CD4-positive, alpha-beta T cell treated with Interleukin-2 at 100 ng/mL for 4 hours (primary cell): ENCODE measurements around the gene BPIFA3.

ENCODE experiments used
- DNase-seq: peaks from one replicate; pipeline ENCODE4 v3.0.0-alpha.2; 2020; ENCODE audit warnings: low spot score

BPIFA3 gene

DNA sequence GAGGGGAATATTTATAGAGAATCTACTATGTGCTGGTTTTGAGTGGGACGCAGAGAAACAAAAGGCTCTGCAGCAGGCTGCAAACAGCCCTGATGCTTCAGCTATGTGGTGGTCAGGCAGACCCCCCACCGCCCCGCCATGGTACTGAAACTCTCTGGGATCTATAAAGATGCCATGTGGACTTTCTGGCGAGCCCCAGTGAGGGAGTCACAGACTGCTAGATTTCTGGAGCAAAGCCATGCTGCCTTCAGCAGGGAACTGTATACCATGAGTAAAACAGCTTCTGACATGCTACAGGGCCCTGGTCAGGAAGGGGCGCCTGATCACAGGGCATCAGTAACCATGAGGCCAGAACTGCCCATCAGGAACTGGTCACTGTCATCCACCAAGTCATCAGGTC lies 46.6 kb downstream of the BPIFA3 start:
- no peak for DNase-seq

DNA sequence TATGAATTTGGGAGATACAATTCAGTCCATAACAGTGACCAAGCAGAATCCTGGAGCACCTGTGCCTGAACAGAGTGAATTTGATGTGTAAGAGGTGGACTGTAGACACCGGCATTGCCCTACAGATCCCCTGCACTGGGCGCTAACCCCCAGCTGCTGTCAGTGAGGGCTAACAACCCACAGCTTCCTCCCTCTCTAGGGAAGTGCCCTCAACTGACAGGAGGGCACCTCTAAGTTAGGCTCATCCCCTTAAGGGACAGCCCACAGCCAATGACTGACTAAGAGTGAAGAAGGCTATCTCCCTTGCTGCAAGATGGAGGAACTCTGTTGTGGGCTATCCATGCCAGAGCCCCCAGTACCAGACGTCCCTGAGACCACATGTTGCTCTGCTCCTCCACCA lies 50.5 kb downstream of the BPIFA3 start:
- DNase-seq, result no peak

DNA sequence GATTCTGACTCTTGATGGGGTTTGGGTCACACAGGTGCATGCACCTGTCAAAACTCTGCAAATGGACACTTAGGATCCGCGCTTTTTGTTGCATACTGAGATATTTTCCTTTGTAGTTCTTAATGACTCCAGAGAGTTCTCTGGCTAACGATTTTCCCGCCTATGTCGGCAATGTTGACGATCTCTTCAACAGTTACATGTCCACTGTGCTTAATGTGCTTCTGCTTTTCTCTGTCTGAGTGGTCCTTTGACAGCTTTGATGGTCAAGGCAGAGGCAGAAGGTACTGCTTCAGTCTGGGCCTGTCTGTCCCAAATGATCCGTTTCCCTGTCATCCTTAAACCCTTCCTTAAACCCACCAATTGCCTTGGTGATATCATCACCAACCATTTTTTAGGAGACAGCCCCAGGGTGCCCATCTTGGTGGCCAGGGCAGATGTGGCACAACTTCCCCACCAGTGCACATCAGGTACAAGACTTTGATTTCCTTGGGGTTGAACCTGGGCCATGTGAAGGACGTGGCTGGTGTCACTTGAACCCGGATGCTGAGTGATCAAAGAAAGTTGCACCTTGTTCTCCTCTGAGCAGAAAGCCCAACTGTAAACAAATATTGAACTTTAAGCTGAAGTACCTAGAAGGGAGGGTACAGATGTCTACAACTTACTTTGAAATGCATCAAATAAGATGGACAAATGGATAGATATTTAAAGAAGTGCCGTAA lies 55.2 kb downstream of the BPIFA3 start:
- DNase-seq, result no peak

DNA sequence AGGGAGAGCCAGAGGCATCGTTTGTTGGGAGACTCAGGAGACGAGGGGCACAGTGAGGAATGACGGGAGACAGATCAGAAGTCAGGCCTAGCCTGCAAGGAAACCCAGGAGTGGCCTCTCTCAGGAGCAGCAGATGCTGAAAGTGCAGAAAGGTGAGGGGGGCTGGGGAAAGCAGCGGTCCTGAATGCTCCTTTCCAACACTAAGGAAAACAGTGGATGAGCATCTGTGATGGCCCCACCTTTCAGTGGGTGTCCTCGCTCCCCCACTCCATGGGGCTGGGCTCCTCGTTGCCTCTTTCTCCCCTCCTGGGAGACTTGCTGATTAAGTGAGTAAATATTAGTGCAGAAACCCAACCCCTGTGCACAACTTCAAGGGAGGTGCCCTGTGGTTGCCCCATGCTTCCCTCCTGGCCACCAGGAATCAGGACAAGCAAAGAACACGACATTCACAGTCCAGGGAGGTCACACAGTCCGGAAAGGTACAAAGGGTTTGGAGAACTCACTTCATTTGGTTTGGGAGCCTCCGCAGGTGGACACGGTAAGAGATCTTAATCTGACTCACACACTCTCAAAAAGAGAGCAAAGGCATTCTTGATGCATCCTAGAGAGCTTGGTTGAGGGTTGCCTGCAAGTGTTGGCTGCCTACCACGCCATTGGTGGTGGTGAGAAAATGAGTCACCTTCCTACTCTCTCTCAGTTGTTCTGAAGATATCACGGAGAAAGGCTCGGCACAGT lies 56.1 kb downstream of the BPIFA3 start:
- DNase-seq, result no peak

DNA sequence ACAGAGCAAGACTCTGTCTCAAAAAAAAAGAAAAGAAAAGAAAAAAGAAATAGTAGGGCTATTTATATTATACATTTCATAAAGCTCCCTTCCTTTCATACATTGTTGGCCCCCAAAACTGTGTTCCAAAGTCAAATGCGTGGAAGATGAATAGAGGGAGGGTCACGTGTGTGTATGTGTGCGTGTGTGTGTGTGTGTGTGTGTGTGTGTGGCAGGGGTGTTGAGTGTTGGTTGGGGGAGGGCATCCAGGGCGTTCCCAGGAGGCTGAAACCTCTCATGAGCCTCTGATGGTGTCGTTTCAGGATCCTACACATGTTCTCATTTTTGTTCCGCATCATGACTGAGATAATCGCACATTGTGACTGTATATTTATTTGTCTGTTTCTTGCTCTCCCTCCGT lies 58.1 kb downstream of the BPIFA3 start:
- no peak for DNase-seq

DNA sequence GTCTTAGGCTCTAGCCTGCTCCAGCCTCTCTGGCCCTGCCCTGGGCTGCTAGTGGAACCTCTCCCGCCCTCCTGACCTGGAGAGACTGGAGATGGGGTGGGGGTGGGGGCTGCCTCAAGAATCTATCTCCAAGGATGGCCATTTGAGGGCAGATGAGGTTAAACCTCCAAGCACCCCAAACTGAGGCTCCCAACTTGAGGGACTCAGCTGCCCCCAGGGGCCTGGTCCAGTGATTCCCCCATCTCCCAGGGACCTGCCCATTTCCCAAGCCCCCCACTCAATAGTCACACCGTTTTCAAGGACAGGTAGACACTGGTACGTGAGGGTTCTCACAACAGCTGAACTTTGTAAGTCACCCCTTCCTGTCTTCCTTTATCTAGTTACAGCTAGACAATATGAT lies 58.7 kb downstream of the BPIFA3 start:
- no peak for DNase-seq

DNA sequence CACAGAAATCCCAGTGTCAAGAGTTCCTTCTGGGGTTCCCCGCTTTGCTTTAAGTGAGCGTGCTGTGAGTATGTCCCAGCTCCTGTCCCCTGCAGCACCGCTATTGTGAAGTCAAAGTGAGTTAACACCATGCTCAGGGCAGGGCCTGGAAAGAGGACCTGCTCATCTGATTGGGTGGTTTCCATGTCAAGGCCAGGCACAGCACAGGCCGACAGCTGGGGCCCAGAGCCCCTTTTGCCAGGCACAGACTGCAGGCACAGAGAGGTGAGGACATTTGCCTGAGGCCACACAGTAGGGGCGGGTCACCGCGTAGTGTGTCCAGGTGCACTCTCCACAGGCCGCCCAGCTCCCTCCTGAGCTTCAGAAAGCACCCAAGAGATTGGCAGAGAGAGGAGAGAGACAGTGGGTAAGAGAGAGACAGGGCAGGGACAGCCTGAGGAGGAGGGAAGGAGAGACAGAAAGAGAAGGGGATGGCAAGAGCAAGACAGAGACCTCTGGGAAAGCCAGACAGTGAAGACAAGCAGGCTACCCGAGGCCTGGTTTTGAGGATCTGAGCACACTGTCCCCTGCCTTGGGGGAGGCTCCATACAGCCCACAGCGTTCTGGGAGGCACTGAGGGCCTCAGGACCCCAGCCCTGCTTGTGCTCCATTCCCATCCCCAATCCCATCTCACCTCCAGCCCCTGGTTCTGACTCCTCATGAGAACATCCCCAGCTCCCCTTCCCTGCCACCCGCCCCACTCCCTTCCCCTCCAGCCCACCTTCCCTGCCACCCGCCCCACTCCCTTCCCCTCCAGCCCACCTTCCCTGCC lies 59.4 kb downstream of the BPIFA3 start:
- DNase-seq, result no peak
